Activated gamma-delta T cell (primary cell): ENCODE data around the gene EXOC1L.

ENCODE experiments used
- DNase-seq: peaks from one replicate; lab custom pipeline; 2025; lab: John Stamatoyannopoulos, UW

The EXOC1L gene

GRCh38 chr4:55884093-55884850 lies 64.7 kb downstream of the EXOC1L start:
- no peak for DNase-seq

GRCh38 chr4:55884851-55885219 lies 65.2 kb downstream of the EXOC1L start:
- no peak for DNase-seq
